Fibroblast of peridontal ligament (primary cell): Measurements from ENCODE around the gene GAA.

Source experiments
- DNase-seq: peaks from one replicate; pipeline ENCODE4 v3.0.0-alpha.2; 2010; ENCODE audit errors: extremely low read depth

GAA gene

GRCh38 chr17:80101011-80101945, at the start of gene GAA:
TSS of gene GAA (plus strand) at chr17:80101581. CDS start at chr17:80104587, 3,006 bp downstream.
- peak; percentile 72 for DNase-seq

DNA sequence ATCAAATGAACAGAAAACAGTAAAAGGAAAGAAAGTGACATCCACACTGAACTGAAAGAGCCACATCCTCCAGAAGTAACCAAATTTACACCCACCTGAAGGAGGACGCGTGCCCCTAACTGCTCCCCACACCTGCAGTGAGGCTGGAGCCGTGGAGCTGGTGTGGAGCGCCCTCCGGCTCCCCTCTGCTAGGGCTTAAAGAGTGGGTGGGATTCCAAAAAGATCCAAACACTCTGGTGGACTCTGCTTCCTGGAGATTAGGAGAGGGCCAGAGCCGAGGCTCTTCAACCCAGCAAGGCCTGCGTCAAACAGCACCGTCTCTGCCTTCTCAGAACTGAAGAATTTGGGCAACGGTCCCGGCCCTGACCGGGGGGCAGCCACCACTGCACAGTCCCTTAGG, 49.7 kb upstream of the GAA start:
- no peak for DNase-seq

DNA sequence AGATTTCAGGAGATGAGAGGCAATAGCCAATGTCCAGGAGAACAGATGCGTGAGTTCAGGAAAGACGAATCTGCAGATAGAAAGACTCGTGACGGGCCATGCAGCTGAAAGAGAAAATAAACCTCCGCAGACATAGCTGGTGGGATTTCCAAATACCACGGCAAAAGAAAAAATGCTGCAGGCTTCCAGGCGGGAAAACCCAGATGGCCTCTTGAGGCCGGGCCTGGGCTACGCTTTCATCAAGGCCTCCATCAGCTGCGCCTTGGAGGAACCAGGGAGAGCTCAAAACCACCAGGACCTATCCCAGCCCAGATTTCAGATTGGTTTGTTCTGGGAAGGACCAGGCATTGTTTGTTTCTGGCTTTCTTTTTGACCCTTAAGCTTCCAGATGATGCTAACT, 48.3 kb upstream of the GAA start:
- peak; percentile 77 for DNase-seq

DNA sequence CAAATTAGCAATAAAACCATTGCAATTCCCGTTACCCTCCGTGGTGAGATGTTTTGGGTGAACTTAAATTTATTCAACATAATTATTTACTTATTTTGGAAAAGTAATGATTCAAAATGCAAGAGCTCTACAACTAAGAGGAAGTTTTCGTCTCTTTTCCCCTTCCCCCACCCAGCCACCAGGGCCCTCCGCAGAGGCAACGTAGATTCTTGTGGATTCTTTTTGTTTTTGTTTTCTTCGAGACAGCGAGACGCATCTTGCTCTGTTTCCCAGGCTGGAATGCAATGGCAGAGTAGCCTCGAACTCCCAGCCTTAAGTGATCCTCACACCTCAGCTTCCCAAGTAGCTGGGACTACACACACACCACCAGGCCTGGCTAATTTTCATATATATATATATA, 45.8 kb upstream of the GAA start:
- no peak for DNase-seq

DNA sequence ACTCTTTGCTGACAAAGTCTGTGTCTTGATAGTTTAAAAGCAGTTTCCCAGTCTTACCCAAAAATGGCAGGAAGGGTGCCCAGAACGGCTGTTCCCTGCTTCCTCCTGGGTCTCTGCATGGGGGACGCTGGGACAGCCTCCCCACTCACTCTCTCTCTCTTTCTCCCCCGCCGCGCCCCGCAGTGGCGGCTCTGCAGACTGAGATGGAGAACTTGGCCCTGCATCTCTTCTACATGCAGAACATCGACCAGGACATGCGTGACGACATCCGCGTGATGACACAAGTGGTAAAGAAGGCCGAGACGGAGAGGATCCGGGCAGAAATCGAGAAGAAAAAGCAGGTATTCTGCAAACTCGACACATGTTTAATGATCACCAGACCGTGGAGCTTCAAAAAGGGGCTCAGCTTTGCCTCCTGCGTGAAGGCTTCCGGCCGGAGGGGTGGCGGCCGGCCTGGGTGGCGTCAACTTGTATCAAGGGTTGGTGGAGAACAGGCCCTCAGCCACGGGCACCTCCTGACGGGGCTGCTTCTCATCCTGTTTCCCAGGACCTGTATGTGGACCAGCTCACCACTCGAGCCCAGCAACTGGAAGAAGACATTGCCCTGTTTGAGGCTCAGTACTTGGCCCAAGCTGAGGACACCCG, 42.9 kb upstream of the GAA start:
- no peak for DNase-seq

DNA sequence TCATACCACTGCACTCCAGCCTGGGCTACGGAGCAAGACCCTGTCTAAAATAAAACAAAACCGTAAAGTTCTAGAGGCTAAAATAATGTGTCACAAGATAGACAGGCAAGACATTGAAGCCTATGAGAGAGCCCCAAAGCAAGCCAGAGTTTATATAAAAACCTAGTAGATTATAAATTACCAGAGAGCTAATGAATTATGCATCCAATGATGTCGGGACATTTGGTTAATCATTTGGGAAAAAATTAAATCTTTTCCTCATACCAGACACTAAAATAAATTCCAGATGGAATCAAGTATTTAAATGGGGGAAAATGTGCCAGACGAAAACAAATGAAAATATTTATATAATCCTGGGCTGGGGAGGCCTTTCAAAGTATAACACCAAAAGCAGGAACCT, 40.7 kb upstream of the GAA start:
- DNase-seq = no peak

DNA sequence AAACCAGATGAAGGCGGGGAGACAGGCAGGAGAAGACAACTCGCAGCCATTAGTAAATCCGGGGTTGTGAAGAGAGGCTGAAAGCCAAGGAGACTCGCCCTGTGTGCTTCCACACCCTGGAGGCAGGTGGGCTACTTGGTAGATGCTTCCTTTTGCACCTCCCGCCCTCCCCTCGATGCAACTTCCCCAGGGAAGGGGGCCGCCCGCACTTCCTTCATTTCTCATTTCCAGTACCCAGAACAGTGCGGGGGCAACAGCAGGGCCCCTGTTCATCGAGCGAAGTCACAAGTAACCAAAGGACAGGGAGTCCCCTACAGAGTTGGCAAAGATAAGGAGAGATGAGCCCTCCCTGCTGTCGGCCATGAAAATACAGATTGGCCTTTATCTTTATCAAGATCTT, 40.0 kb upstream of the GAA start:
- no peak for DNase-seq

- peak; percentile 61 for DNase-seq
Observed at GRCh38 chr17:80063830-80064585, 37.4 kb upstream of the GAA start.

DNA sequence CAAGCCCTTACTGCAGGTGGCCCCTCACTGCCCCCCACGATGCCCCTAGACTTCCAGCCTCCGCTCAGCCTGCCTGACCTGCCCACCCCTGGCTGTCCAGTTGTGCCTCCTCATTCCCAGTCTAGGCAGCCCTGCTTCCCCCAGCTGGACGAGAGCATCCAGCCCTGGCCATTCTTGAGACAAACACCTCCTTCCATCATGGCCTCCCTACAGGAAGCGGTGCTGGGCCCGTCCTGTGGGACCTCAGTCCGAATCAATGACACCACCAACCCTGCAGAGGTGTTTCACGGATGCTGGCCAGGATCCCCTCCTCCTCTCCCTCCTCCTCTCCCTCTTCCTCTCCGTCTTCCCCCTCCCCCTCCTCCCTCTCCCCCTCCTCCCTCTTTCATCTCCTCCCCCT, 36.7 kb upstream of the GAA start:
- DNase-seq = no peak

GRCh38 chr17:80065478-80066170, 35.8 kb upstream of the GAA start:
- DNase-seq = no peak

- no peak for DNase-seq
Observed at GRCh38 chr17:80067393-80067986, 33.9 kb upstream of the GAA start.

GRCh38 chr17:80068301-80069222, 32.8 kb upstream of the GAA start:
- DNase-seq = peak; percentile 68

- DNase-seq = no peak
Observed at GRCh38 chr17:80070375-80071115, 30.8 kb upstream of the GAA start.

DNA sequence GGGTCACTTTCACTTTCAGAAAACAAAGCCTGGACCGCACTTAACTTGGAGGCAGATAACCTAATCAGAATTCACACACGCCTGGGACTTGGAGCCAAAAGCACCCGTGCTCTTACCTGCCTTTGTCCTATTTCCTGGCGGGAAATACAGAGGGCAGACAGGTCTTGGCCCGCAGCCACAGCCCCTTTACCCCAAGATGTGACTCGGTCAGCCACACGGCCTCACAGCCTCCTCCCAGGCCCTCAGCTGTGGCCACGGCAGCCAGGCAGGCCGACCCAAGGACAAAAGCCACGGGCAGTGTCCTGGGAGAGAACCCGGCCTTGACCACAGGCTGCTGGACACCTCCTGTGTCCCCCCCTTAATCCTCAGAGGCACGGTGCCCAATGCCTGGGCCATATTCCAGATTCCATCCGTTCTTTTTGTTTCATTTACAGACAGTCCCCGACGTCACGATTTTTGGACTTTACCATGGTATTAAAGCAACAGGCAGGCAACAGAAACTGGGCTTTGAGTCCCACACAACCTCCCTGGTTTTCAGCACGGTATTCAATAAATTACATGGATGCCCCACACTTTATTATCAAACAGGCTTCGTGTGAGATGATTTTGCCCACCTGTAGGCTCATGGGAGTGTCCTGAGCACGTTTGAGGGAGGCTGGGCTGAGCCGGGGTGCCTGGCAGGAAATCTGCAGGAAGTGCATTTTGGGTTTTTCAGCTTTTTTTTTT, 30.1 kb upstream of the GAA start:
- DNase-seq = peak; percentile 79

GRCh38 chr17:80072410-80072809, 29.0 kb upstream of the GAA start:
- DNase-seq = no peak

- peak; percentile 19 for DNase-seq
Observed at GRCh38 chr17:80080081-80080480, 21.3 kb upstream of the GAA start.

DNA sequence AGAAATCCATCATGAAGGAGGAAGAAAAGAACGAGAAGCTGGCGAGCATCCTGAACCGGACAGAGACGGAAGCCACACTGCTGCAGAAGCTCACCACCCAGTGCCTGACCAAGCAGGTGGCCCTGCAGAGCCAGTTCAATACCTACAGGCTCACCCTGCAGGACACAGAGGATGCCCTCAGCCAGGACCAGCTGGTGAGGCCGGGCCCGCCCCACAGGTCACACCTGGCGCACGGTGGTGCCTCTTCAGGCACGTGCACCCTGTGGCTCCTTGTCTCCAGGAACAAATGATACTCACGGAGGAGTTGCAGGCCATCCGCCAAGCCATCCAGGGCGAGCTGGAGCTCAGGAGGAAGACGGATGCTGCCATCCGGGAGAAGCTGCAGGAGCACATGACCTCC, 19.8 kb upstream of the GAA start:
- DNase-seq = no peak

GRCh38 chr17:80082403-80083135, 18.8 kb upstream of the GAA start:
- DNase-seq = peak; percentile 83
